Body of pancreas (tissue), 4 donors: ENCODE measurements around the gene PPP4R4.

Experiments used
- POLR2A ChIP-seq, 3 donors: fragments of 450-650 bp; IDR thresholded peaks; one replicate each; pipeline ENCODE4 v1.6.1; 2016; ENCODE audit warnings: antibody characterized with exemption in 3 of 3, mild to moderate bottlenecking in 2 of 3
- TF ChIP-seq, protein P1 (sequence below), 7 experiments: fragments of 450-650 bp in 4 of 7; fragments of 200-600 bp in 3 of 7; sonication (generic) in 3 of 7; IDR thresholded peaks; one replicate each; pipeline ENCODE4 v1.5.1; 2016 to 2019; ENCODE audit warnings: antibody characterized with exemption in 7 of 7

- TF ChIP-seq, protein P1, sequence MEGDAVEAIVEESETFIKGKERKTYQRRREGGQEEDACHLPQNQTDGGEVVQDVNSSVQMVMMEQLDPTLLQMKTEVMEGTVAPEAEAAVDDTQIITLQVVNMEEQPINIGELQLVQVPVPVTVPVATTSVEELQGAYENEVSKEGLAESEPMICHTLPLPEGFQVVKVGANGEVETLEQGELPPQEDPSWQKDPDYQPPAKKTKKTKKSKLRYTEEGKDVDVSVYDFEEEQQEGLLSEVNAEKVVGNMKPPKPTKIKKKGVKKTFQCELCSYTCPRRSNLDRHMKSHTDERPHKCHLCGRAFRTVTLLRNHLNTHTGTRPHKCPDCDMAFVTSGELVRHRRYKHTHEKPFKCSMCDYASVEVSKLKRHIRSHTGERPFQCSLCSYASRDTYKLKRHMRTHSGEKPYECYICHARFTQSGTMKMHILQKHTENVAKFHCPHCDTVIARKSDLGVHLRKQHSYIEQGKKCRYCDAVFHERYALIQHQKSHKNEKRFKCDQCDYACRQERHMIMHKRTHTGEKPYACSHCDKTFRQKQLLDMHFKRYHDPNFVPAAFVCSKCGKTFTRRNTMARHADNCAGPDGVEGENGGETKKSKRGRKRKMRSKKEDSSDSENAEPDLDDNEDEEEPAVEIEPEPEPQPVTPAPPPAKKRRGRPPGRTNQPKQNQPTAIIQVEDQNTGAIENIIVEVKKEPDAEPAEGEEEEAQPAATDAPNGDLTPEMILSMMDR (IDR thresholded peaks at IDR 0.05), result no peak
- no peak for TF ChIP-seq POLR2A (IDR thresholded peaks at IDR 0.05)
These were observed 31.9 kb upstream of the PPP4R4 start for GRCh38 chr14:94142247-94142646.
